Chondrocyte (in vitro differentiated cells): Measurements from ENCODE around the gene HS6ST3. TPM values are rescaled to one million over a fixed set of nuclear protein-coding genes. Genes with fewer than 3 reads are reported as not detected.

Experiments
- DNase-seq: peaks from one replicate; pipeline ENCODE4 v3.0.0; 2021; ENCODE audit warnings: mixed read lengths, low spot score
- H3K27ac Mint-ChIP-seq: one replicate; pipeline ENCODE4 v1.8.0; 2021; ENCODE audit warnings: mild to moderate bottlenecking, moderate library complexity, mixed read lengths; ENCODE audit not compliant: unreplicated experiment
- H3K27me3 Mint-ChIP-seq: 2 replicates; pipeline ENCODE4 v1.8.0; 2021; ENCODE audit warnings: low read depth, mixed read lengths
- H3K36me3 Mint-ChIP-seq: 2 replicates; pipeline ENCODE4 v1.8.0; 2021; ENCODE audit warnings: low read depth, mixed read lengths
- H3K4me1 Mint-ChIP-seq: 2 replicates; pipeline ENCODE4 v1.8.0; 2021; ENCODE audit warnings: low read depth, mild to moderate bottlenecking, mixed read lengths
- H3K4me3 Mint-ChIP-seq: one replicate; pipeline ENCODE4 v1.8.0; 2021; ENCODE audit warnings: mild to moderate bottlenecking, moderate library complexity, mixed read lengths; ENCODE audit not compliant: unreplicated experiment
- H3K9me3 Mint-ChIP-seq: 2 replicates; pipeline ENCODE4 v1.8.0; 2021; ENCODE audit warnings: low read depth, mixed read lengths
- CTCF ChIP-seq: fragments of 200-600 bp; sonication (generic); IDR thresholded peaks from 2 replicates; pipeline ENCODE4 v1.5.0; 2021; ENCODE audit warnings: antibody characterized with exemption, mild to moderate bottlenecking, moderate library complexity
- total RNA-seq: library from RNA; stranded (reverse); gene quantifications from 3 replicates; pipeline ENCODE4 v1.2.1, GENCODE V29; 2021

Gene HS6ST3
- total RNA-seq, 1 donor from 2014 or later: not detected

GRCh38 chr13:96428911-96429310, 339.0 kb downstream of the HS6ST3 start:
- peaks cover 2% of the 10 kb centered on the region for H3K27me3 Mint-ChIP-seq
- no peak overlapping the region for H3K4me3 Mint-ChIP-seq
- no peak for DNase-seq
- H3K9me3 Mint-ChIP-seq: no peaks in the 10 kb centered on the region
- no peak overlapping the region for H3K27ac Mint-ChIP-seq
- no peaks in the 10 kb centered on the region for H3K36me3 Mint-ChIP-seq
- no peaks in the 10 kb centered on the region for H3K4me1 Mint-ChIP-seq
- no peak for TF ChIP-seq CTCF

- H3K4me3 Mint-ChIP-seq: no peak overlapping the region
- no peak for TF ChIP-seq CTCF
- no peak overlapping the region for H3K27ac Mint-ChIP-seq
- H3K9me3 Mint-ChIP-seq: no peaks in the 10 kb centered on the region
- no peaks in the 10 kb centered on the region for H3K4me1 Mint-ChIP-seq
- H3K36me3 Mint-ChIP-seq: no peaks in the 10 kb centered on the region
- H3K27me3 Mint-ChIP-seq: peaks cover 5% of the 10 kb centered on the region
- DNase-seq: no peak
Observed at GRCh38 chr13:96431044-96431581, 341.2 kb downstream of the HS6ST3 start.

GRCh38 chr13:96444676-96445075, 354.8 kb downstream of the HS6ST3 start:
- H3K4me1 Mint-ChIP-seq: no peaks in the 10 kb centered on the region

GRCh38 chr13:96449920-96450319, 360.0 kb downstream of the HS6ST3 start:
- Mint-ChIP-seq H3K9me3 (no peaks in the 10 kb centered on the region), H3K27ac (no peak overlapping the region), H3K4me1 (no peaks in the 10 kb centered on the region), H3K36me3 (no peaks in the 10 kb centered on the region), H3K27me3 (no peaks in the 10 kb centered on the region), H3K4me3 (no peak overlapping the region)
- no peak for DNase-seq
- TF ChIP-seq CTCF: no peak

More at GRCh38 chr13:96444676-96445075, 354.8 kb downstream of the HS6ST3 start:
- no peak for TF ChIP-seq CTCF
- H3K9me3 Mint-ChIP-seq: peaks cover 3% of the 10 kb centered on the region
- H3K27me3 Mint-ChIP-seq: no peaks in the 10 kb centered on the region
- H3K27ac Mint-ChIP-seq: no peak overlapping the region
- H3K36me3 Mint-ChIP-seq: no peaks in the 10 kb centered on the region
- H3K4me3 Mint-ChIP-seq: no peak overlapping the region
- no peak for DNase-seq

- no peak for DNase-seq
- Mint-ChIP-seq H3K9me3 (no peaks in the 10 kb centered on the region), H3K36me3 (no peaks in the 10 kb centered on the region), H3K4me1 (no peaks in the 10 kb centered on the region), H3K4me3 (no peak overlapping the region), H3K27ac (no peak overlapping the region), H3K27me3 (no peaks in the 10 kb centered on the region)
- no peak for TF ChIP-seq CTCF
Observed at GRCh38 chr13:96450326-96451020, 360.6 kb downstream of the HS6ST3 start.
